ENCODE measurements around the gene LYZL1. TPM values are rescaled to one million over a fixed set of nuclear protein-coding genes. Genes with fewer than 3 reads are reported as not detected.
"Not testable (repeated sequence)": the region's sequence is repeated elsewhere in the genome, so short reads cannot be mapped to it uniquely, and the experiment has no call there.

Gene LYZL1
- total and polyA plus RNA-seq, 9 of the 15 experiments (the other 6 are each of a cell fraction or from before 2014, with no cell fraction given): not detected

DNA sequence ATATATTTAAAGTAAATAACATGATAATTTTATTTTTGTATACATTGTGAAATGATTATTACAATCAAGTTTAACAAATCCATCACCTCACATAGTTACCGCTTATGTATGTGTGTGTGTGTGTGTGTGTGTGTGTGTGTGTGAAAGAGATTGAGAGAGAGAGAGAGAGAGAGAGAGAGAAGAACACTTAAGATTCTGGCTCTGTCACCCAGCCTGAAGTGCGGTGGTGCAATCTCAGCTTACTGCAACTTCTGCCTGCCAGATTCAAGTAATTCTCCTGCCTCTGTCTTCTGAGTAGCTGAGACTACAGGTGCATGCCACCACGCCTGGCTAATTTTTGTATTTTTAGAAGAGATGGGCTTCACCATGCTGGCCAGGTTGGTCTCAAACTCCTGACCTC lies 17.8 kb downstream of the LYZL1 start (continued):
- TF ChIP-seq PML (IDR thresholded peaks at IDR 0.05; ENCODE audit: low read length): no peak
- TF ChIP-seq TARDBP (IDR thresholded peaks at IDR 0.05): no peak
- TF ChIP-seq PHB (CRISPR knock-in tag; IDR thresholded peaks at IDR 0.05): no peak
- TF ChIP-seq CREBBP (IDR thresholded peaks at IDR 0.05; ENCODE audit: low read depth, low read length): no peak
- TF ChIP-seq NFRKB (IDR thresholded peaks at IDR 0.05; ENCODE audit: low read depth): no peak
- TF ChIP-seq KDM5B (IDR thresholded peaks at IDR 0.05; ENCODE audit: insufficient replicate concordance, low read depth, low read length): no peak
- no peak for TF ChIP-seq MTA3 (IDR thresholded peaks at IDR 0.05; ENCODE audit: borderline replicate concordance)
- TF ChIP-seq, protein P1, sequence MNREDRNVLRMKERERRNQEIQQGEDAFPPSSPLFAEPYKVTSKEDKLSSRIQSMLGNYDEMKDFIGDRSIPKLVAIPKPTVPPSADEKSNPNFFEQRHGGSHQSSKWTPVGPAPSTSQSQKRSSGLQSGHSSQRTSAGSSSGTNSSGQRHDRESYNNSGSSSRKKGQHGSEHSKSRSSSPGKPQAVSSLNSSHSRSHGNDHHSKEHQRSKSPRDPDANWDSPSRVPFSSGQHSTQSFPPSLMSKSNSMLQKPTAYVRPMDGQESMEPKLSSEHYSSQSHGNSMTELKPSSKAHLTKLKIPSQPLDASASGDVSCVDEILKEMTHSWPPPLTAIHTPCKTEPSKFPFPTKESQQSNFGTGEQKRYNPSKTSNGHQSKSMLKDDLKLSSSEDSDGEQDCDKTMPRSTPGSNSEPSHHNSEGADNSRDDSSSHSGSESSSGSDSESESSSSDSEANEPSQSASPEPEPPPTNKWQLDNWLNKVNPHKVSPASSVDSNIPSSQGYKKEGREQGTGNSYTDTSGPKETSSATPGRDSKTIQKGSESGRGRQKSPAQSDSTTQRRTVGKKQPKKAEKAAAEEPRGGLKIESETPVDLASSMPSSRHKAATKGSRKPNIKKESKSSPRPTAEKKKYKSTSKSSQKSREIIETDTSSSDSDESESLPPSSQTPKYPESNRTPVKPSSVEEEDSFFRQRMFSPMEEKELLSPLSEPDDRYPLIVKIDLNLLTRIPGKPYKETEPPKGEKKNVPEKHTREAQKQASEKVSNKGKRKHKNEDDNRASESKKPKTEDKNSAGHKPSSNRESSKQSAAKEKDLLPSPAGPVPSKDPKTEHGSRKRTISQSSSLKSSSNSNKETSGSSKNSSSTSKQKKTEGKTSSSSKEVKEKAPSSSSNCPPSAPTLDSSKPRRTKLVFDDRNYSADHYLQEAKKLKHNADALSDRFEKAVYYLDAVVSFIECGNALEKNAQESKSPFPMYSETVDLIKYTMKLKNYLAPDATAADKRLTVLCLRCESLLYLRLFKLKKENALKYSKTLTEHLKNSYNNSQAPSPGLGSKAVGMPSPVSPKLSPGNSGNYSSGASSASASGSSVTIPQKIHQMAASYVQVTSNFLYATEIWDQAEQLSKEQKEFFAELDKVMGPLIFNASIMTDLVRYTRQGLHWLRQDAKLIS (CRISPR knock-in tag; IDR thresholded peaks at IDR 0.05): no peak

DNA sequence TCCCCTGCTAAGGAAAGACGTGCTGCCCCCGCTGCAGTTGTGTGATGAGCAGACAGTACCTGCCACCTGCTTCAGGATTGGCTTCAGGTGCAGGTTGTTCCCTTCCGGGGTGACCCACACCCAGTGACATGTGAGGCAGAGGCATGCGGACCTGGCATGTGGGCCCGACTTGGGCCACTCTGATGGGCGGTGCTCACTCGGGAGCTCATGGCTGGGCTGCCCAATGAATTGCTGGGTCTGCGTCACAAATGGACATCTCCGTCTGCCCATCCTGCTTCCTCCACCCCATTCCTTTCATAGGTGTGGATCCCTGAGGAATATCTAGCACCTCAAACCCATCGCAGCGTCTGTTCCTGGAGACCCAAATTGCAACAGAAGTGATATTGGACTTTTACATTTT lies 19.3 kb downstream of the LYZL1 start:
- H3K9me1 ChIP-seq (ENCODE audit: control insufficient read depth, insufficient read depth, low read length); H3K4me1 ChIP-seq (replicated peaks in 1 of 2; ENCODE audit: control insufficient read depth in 2 of 2, insufficient read depth in 2 of 2, low read length in 2 of 2); H3K36me3 ChIP-seq (ENCODE audit: control insufficient read depth, insufficient read depth, low read length); H3K4me2 ChIP-seq (ENCODE audit: insufficient read depth, low read length); H3K9ac ChIP-seq (ENCODE audit: insufficient read depth in 1 of 2, low read depth in 2 of 2, low read length in 2 of 2); BruUV-seq (replicated peaks); H2AFZ ChIP-seq (ENCODE audit: low read depth, low read length); H3K79me2 ChIP-seq (ENCODE audit: control insufficient read depth, insufficient read depth, low read length); FAIRE-seq; ATAC-seq; H3K4me3 ChIP-seq; POLR2A ChIA-PET; H4K20me1 ChIP-seq (replicated peaks; ENCODE audit: control insufficient read depth, insufficient read depth, low read length); H3K9me3 ChIP-seq (replicated peaks; ENCODE audit: control insufficient read depth, insufficient read depth, low read depth, low read length); DNase-seq (ENCODE audit: extremely low read depth in 1 of 4, low spot score in 3 of 4); CTCF ChIA-PET (ENCODE audit: low intra/inter-chr PET ratio); H3K27ac ChIP-seq (ENCODE audit: extremely low read depth, low read depth, low read length): not testable (repeated sequence)
- in situ Hi-C loops (cut with MboI): loop anchor here (10.0 kb wide), 2 partner anchors 643 to 673 kb away; no protein-coding TSS in a partner anchor
- intact Hi-C loops (cut with micrococcal nuclease): loop anchor here (10.0 kb wide), 2 partner anchors 313 to 643 kb away; no protein-coding TSS in a partner anchor
- peaks cover 6 to 18% of the 10 kb centered on the region in 2 experiments; a peak in 4 of 5 replicates for H3K27me3 ChIP-seq (ENCODE audit: control insufficient read depth in 2 of 2, insufficient read depth in 2 of 2, low read length in 2 of 2)
- WGBS (ENCODE audit: insufficient coverage, low coverage, missing lambda C conversion rate): 0% methylated on average over 7 of the region's 11 CpGs
